ENCODE results near the gene LRRC74B.

Gene LRRC74B

DNA sequence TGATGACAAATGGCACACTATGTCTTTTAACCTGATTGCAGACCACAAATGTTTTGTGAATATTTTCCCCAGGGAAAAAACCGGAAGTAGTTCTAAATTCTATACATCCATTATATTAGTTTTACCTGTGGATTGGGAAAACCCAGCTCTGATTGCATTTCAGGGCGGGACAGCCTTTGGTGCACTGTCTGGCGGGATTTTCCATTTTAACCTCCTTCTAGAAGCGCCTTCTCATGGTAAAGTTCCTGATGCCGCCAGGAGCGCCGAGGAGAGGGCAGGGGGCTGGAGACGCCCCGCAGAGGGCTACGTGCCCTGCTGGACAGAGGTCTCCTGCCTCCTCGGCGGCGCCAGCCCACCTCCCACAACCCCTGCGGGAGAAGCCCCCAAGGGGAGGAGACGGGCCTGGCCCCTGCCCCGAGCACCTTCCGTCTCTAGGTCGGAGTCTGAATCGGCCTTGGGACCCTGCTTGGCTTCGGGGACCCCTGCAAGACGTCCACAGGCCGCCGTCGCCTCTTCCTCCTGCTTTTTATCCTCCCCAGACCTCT is 32.0 kb upstream of the LRRC74B start:
- H3K27ac ChIP-seq: no peak overlapping the region
- DNase-seq (ENCODE audit: low read depth, low spot score): no peak

DNA sequence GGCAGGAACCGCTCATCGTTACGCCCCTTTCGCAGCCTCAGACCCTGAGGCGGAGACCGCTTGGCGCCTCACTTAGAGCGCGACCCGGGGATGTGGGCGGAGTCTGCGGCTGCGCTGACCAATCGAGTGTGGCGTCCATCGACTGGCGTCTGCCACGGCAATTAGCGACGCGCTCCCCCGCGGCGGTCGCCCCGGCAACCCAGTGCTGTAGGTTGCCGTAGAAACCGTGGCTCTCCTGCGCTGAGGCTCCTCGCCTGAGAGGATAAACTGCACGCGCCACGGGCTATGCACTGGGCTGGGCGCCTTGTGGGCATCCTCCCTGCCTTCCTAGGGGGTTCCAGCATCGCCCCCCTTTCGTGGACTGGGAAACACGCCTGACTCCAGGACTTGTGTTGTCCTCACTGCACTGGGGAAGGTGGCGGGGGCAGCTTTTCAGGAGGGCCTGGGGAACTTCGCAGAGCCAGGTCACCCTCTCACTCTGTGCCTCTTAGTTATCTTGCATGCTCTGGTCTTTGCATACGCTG is 31.5 kb upstream of the LRRC74B start:
- no peak overlapping the region for H3K27ac ChIP-seq
- no peak for DNase-seq (ENCODE audit: low read depth, low spot score)

DNA sequence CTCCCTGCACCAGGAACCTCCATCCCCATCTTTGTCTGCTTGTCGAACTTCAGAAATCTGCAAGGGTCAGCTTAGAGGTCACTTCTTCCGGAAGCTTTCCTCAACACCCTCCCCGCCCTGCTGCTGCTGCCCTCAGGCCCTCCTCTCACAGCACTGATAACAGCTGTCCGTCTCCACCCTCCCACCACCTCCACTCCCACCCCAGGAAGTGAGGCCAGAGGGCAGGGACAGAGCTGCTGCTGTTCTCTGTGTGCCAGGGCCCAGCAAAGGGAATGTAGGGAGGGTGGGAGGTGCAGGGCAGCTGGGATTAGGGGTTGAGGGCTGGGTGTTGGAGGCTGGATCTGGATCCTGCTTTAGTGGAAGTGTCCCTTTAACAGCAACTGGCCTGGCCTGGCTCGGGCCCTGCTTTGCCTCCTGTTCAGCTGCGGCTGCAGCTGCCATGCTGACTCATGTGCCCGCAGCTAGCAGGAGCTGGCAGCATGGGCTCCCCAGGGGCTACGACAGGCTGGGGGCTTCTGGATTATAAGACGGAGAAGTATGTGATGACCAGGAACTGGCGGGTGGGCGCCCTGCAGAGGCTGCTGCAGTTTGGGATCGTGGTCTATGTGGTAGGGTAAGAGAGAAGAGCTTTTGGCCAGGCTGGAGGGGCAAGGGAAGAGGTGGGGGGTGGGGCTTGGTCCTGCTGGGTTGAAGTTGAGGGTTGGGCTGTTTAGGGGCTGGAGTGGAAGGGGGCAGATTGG is 30.9 kb upstream of the LRRC74B start, which contains the start of gene P2RX6:
P2RX6 (plus strand) TSS at position 440 of the 740 bp plus-strand sequence; CDS start at position 450, 10 bp downstream.
- H3K27ac ChIP-seq: no peak within 1 kb of the TSS
- DNase-seq (ENCODE audit: low read depth, low spot score): no peak

DNA sequence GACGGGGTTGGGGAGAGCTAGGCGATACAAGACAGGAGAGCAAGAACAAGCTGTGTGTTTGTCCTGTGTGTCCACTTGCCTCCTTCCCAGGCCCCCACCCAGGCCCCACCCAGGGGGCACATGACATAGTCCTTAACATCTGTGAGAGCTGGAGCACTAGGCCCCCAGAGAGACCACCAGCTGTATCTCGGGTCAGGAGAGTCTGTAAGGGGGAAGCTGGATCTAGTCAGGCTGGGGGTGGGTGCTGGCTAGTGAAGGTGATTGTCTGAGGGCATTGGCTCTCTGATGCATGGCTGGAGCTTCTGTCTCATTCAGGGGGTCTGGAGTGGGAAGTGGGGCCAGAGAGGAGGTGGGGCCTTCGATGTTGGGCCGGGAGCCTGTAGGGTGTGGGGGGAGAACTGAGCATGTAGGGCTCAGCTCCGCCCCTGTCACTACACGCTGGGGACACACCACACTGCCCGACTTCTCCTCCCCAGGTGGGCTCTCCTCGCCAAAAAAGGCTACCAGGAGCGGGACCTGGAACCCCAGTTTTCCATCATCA is 30.2 kb upstream of the LRRC74B start:
- H3K27ac ChIP-seq: no peak overlapping the region
- DNase-seq (ENCODE audit: low read depth, low spot score): no peak

DNA sequence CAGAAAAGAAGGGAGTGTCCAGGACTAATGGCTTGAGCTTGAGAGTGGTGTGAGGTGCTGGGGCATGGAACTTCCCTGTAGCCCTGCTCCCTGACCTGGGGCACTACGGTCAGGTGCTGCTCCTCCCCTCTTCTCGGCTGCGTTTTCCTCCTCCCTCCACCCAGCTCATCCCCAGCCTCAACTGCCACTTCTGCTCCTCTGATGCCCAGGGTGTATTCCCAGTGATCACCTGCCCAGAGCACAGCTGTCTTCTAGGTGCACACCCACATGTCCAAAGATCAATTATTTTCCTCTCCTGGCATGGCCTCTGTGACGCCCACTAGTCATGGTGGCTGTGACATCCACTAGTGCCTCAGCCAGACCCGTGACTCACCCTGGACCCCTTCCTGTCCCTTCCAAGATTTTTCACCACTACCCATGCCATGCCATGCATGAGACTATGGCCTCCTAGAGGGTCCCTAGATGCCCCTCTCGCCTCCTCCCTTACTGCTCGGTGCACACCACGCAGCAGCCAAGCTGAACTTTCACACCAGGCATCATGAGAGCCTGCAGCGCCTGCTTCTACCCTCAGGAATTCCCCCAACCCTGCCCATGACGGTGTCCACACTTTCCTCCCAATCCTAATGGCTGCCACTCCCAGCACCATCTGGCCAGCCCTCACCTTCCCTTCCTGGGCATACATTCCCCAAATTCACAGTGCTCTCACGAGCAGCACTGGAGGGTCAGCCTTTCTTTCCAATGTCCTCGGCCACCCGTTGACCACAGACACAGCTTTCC is 28.9 kb upstream of the LRRC74B start:
- no peak for DNase-seq (ENCODE audit: low read depth, low spot score)
- no peak overlapping the region for H3K27ac ChIP-seq

DNA sequence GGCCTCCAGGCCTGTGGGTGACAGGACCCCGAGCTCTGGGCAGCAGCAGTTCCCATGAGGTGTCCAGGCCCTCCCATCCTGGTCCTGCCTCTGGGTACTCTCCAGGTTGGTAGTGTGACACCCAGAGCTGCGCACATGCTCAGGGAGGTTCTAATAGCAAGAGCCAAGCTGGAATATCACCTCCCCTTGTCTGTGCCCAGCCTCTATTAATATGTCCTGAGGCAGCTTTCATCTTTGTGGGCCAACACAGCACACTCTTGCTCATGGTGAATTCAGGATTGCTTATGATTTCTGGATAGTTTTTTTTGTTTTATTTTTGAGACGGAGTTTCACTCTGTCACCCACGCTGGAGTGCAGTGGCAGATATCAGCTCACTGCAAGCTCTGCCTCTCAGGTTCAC is 27.4 kb upstream of the LRRC74B start:
- DNase-seq (ENCODE audit: low read depth, low spot score): no peak
- H3K27ac ChIP-seq: no peak overlapping the region

DNA sequence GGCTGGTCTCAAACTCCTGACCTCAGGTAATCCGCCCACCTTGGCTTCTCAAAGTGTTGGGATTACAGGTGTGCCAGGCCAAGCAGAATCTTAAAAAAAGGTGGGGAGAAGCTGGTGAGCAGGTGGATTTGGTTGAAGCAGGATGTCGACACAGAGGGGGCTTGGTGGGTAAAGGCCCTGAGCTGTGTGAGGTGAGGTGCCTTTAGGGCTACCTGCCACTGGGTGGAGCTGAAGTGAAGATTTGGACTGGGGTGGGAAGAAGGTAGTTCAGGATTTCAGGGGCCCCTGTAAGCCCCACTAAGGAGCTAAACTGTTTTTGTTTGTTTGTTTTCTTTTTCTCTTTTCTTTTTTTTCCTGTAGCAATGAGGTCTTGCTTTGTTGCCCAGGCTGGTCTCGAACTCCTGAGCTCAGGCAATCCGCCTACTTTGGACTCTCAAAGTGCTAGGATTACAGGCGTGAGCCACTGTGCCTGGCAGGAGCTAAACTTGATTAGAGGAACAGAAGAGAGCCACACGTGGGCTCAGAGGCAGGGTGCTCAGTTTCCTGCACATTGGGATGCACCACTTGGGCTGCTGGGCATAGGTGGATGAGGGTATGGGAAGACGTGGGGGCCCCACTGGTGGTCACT is 24.8 kb upstream of the LRRC74B start:
- no peak overlapping the region for H3K27ac ChIP-seq
- DNase-seq (ENCODE audit: low read depth, low spot score): no peak

DNA sequence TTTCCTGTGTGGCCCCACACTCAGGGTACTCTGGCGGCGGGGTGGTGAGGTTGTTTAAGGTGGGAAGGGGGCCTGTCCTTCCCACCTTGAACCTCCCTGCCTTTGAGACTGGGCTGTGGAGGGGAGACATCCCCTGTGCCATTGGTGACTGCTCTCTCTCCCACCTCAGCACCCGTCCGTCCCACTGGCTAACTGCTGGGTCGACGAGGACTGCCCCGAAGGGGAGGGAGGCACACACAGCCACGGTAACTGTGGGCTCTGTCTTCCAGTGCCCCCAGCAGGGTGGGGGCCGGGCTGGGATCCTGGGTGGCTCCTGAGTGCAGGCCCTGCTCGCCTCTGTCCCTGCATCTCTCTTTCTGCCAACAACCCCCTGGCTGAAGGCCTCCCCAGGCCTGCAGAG is 23.2 kb upstream of the LRRC74B start:
- no peak for DNase-seq (ENCODE audit: low read depth, low spot score)
- no peak overlapping the region for H3K27ac ChIP-seq

DNA sequence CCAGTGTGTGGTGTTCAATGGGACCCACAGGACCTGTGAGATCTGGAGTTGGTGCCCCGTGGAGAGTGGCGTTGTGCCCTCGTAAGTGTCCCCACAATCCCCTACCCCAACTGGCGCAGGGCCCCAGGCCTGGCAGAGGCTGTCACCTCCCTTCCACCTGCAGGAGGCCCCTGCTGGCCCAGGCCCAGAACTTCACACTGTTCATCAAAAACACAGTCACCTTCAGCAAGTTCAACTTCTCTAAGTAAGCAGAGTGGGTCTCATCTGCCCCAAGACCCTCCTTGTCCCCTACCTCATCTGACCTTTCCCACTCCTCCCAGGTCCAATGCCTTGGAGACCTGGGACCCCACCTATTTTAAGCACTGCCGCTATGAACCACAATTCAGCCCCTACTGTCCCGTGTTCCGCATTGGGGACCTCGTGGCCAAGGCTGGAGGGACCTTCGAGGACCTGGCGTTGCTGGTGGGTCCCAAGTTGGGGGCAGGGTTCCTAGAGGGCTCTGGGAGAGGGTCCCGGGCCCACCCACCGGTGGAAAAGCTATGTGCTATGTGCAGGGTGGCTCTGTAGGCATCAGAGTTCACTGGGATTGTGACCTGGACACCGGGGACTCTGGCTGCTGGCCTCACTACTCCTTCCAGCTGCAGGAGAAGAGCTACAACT is 22.7 kb upstream of the LRRC74B start:
- no peak overlapping the region for H3K27ac ChIP-seq
- DNase-seq (ENCODE audit: low read depth, low spot score): no peak

DNA sequence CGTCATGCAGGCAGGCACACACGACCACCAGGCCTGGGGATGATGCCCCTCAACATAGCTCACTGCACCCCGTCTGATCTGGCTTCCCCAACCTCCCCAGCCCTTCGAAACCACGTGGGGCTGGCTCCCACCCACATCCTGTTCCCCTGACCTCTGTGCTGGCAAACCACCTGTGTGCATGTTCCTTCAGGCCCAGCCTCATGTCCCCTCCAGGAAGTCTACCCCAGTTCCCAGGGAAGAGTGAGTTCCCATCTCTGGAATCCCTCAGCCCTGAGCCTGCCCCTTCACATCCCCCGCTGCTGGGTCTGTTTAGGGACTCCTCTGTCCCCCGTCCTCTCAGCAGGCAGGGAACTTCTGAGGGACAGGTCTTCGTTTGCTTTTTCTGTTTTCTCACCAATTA is 20.5 kb upstream of the LRRC74B start:
- no peak for DNase-seq (ENCODE audit: low read depth, low spot score)
- peak overlapping the region; percentile 74 for H3K27ac ChIP-seq

DNA sequence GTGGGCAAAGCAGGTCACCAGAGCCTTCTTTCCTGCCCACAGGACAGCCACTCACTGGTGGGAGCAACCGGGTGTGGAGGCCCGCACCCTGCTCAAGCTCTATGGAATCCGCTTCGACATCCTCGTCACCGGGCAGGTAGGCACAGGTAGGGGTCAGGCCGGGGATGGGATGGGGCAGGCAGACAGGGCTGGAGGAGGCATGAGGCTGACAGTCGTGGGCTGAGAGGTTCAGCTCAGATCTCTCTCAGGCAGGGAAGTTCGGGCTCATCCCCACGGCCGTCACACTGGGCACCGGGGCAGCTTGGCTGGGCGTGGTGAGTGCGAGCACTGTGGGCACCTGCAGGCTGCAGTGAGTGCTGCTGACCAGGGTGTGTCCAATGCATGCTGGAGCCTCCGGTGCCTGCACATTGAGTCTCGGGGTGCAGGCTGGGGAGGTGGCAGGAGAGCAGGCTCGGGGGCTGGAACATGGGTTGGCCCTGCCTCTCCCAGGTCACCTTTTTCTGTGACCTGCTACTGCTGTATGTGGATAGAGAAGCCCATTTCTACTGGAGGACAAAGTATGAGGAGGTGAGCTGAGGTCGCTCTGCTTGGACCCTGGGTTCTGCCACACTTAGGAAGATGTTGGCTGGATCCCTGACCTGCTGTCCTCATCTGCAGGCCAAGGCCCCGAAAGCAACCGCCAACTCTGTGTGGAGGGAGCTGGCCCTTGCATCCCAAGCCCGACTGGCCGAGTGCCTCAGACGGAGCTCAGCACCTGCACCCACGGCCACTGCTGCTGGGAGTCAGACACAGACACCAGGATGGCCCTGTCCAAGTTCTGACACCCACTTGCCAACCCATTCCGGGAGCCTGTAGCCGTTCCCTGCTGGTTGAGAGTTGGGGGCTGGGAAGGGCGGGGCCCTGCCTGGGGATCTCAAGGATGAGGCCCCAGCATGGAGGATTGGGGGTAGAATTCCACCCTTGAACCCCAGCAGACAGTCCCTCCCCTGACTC is 19.7 kb upstream of the LRRC74B start:
- peak overlapping the region; percentile 74 for H3K27ac ChIP-seq
- peak; percentile 44 for DNase-seq (ENCODE audit: low read depth, low spot score)

DNA sequence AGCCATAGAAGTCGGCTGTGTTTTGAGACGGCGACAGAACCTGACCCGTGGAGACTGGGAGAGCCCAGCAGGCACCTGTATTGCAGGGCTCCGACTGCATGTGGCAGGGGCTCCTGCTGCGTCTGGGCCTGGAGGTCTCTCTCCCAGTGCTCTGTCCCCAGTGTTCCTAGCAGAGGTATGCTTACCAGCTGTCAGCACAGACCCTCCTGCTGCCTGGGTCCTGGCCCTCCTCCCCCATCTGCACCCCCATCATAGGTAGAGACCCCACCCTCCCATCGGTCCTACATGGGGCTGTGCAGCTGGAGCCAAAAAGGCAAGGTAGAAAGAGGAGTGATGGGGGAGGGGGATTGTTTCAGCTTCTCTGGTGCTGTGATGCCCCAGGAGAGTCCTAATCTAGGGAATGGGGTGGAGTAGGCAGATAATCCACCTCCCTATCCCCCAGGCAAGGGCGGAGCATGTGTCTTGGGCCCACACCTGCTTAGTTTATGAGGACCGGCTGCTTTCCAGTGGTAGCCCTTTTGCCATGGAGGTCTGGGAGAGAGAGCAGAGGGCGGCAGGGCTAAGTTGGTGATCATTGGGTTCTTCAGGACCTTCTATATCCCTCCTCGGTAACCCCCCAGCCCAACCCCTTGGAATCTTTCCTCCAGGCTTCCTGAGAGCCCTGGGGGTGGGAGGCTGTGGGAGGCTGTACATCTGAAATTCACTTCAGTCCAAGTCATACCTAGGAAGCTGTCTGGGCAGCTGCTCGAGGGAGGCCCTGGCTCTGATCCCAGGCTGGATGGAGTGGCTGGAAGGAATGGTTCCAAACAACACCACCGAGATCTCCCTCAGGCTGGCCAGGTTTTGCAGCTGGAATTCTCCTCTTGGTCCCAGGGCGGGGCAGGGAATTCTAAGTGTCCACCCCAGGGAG is 18.7 kb upstream of the LRRC74B start:
- no peak for DNase-seq (ENCODE audit: low read depth, low spot score)
- H3K27ac ChIP-seq: peak overlapping the region; percentile 35

DNA sequence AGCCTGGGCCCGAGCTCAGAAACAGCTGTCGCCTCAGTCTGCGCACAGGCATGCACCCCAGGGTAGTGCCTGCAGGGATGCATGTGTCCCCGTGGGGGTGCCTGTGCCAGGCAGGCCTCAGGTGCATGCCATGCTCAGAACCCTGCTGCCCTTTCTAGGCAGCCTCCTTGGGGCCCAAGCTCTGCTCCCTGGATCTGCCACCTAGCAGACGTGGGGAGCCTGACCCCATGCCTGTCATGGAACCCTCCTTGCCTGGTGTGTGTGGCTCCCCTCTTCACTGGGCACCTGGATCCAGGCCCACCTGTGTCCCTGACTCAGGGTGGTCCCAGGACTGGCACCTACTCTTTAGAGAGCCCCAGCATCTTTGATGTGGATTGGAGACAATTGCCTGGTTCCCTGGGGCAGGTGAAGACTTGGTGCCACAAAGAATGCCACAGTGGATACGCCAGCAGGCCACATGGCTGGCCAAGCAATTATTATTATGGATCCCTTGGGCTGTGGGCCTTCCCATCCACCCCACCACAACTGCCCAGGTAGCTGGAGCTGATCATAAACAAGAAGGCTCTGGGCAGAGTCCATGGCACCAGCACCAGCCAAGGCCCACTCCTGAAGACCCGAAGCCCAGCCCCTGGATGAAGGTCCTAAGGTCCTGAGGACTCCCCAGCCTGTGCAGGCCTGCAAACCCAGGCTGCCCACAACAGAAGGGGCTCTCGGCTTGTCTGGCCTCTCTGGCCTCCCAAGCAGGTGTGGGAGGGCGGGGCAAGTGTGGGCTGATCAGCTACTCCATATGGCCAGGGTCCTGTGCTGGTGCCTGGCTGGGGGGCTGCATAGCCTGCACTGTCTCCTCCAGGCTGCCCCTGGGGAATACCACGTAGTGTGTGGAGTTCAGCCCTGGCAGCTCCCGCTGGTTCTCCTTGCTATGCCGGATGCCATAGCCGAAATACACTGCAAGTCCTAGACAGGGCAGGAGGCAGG is 17.2 kb upstream of the LRRC74B start:
- DNase-seq (ENCODE audit: low read depth, low spot score): no peak
- H3K27ac ChIP-seq: no peak overlapping the region

DNA sequence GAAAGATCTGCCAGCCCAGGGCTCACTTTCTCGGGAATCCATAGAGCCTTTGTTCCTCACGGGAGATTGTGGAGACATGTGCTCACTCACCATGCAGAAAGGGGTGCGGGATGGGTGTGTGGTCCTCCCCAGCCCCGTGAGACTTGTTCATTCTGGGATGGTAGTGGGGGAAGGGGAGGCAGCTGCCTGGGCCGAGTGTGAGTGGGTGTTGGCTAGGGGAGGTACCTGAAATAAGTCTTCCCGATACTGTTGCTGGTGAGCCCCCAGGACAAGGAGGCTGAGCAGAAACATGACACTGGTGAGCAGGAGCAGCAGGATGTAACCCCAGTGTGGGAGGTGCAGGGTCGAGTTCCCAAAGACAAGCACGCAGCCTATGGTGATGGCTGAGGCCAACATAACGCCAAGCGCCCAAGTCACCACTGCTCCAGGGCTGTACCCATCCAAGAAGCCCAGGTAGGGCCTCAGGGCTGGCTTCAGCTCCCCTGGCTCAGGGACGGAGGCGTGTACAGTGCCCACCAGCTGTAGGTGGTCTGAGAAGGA is 16.2 kb upstream of the LRRC74B start:
- no peak for DNase-seq (ENCODE audit: low read depth, low spot score)
- H3K27ac ChIP-seq: no peak overlapping the region

DNA sequence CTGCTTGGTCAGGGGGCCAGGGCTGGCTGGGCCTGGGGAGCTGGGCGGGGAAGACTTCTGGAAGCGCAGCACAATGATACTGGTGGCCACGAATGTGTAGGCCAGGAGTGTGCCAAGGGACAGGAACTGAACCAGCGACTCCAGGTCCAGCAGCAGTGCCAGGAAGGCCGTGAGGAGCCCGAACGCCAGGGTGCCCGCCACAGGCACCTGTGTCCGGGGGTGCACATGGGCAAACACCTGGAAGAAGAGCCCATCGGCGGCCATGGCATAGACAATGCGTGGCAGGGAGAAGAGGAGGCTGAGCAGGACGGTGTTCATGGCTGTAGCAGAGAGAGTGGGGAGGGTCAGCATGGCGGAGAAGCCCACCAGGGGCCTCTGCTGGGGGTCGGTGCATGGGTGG is 15.7 kb upstream of the LRRC74B start:
- no peak overlapping the region for H3K27ac ChIP-seq
- DNase-seq (ENCODE audit: low read depth, low spot score): no peak
